HG02678 (cell line): ENCODE data around the gene IZUMO4.

Source experiments
- ATAC-seq: cut with Tn5 transposase; IDR thresholded peaks from one replicate; pipeline ENCODE4 v1.9.1; 2021; ENCODE audit warnings: mild to moderate bottlenecking, moderate library complexity; ENCODE audit not compliant: unreplicated experiment

The IZUMO4 gene

DNA sequence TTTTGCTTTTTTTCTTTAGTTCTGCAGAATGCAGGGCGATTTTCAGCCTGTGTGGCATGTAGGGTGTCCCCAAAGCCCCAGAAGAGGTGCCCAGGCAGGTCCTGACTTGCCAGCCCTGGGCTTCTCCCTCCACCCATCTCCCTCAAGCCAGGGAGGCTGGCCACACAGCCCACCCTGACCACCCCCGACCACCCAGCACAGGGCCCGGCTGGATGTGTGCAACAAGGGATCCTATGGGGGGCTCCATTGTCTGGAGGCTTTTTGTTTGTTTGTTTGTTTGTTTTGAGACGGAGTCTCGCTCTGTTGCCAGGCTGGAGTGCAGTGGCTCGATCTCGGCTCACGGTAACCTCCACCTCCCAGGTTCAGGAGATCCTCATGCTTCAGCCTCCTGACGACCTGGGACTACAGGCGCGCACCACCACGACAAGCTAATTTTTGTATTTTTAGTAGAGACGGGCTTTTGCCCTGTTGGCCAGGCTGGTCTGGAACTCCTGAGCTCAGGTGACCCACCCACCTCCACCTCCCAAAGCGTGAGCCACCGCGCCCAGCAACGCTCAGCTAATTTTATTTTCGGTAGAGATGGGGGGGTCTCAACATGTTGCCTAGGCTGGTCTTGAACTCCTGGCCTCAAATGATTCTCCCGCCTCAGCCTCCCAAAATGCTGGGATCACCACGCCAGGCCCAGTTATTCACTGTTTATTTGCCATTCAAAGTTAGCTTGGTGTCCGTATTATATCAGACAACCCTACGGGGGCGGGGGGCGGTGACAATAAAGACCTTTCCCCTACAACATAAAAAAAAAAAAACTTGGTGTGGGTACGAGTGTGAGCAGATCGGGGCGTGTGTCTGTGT lies 37.9 kb upstream of the IZUMO4 start:
- ATAC-seq: no peak

GRCh38 chr19:2059422-2060201 lies 37.1 kb upstream of the IZUMO4 start:
- ATAC-seq: no peak

DNA sequence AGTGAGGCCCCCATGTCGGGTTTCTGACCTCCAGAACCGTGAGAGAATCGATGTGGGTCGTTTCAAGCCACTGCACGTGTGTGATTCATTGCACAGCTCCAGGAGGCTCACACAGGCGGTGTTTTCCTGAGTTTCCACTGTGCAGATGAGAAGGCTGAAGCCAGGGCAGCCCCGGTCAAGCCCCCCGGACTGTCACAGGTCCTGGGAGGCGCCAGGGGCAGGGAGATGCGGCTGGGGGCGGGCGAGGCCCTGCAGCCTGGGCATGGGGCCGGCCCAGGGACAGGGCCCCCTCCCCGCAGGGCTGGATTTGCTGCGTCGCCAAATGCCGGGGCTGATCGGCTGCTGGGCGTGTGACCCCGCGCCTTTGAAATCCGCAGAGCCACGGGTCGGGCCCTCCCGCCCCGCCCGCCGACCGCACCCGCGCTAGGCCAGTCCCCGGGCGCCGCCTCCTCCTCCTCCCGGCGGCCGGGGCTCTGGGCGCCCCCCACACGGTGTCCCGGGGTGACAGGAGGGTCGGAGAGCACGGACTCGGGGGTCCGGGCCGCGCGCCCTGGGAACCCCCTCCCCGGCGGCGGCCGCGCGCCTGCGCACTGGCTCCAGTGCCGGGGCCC lies 35.7 kb upstream of the IZUMO4 start:
- ATAC-seq: peak; percentile 23

DNA sequence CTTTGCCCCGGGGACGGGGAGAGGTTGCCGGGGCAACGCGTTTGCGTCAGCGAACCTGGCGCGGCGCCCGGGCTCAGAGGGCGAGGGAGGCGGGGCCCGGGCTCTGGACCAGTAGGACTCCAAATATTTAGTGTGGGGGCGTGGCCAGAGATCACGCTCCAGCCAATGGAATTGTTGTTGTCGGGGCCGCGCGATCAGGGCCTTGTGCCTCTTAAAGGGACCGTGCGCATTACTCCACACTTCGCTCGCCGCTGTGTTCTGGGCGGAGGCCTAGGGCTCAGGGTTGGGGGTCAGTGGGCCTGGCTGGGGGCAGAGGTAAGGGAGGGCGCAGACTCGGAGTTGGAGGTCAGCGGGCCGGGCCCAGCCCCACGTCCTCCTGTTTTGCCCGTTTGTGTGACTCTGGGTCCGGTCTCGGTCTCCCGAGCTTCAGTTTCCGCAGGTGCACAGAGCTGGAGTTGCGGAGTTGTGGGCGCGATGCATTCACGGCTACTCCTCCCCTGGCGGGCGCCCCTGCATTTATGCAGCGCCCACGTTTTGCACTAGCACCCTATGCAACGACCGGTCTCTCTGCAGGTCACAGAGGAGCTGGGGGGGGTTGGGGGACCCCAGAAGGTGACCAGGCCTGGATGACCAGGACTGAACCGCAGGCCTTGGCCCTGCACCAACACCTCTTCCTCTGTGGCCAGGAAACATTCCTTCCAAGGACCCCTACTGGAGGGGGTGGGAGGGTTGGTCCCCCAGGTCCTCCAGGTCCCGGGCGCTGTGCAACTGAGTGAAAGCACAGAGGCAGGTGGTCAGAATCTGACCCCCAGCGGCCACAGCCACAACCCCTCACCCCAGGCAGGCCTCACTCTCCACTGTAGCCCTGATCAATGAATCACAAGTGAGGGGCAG lies 35.0 kb upstream of the IZUMO4 start:
- peak; percentile 83 for ATAC-seq

- ATAC-seq: no peak
These were observed 34.4 kb upstream of the IZUMO4 start for GRCh38 chr19:2062389-2062729.

DNA sequence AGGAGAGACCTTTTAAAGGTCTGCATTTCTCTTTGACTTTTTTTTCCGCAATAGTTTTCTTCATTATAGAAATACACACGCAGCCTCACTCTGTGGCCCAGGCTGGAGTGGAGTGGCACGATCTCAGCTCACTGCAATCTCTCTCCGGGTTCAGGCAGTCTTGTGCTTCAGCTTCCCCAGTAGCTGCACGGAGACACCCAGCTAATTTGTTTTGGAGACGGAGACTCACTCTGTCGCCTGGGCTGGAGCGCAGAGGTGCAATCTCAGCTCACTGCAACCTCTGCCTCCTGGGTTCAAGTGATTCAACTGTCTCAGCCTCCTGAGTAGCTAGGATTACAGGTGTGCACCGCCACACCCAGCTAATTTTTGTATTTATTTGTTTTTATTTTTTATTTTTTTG lies 33.9 kb upstream of the IZUMO4 start:
- ATAC-seq: no peak

DNA sequence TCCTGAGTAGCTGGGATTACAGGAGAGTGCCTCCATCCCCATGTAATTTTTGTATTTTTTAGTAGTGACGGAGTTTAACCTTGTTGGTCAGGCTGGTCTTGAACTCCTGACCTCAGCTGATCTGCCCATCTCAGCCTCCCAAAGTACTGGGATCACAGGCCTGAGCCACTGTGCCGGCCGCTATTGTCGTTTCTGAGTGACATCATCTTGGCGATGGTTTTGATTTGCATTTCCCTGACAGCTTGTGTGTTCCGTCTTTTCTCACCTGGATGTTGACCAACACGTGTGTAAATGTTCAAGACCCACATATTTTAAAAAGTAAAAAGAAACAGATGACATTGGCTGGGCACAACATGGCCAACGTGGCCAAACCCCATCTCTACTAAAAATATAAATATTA lies 32.9 kb upstream of the IZUMO4 start:
- ATAC-seq: no peak

DNA sequence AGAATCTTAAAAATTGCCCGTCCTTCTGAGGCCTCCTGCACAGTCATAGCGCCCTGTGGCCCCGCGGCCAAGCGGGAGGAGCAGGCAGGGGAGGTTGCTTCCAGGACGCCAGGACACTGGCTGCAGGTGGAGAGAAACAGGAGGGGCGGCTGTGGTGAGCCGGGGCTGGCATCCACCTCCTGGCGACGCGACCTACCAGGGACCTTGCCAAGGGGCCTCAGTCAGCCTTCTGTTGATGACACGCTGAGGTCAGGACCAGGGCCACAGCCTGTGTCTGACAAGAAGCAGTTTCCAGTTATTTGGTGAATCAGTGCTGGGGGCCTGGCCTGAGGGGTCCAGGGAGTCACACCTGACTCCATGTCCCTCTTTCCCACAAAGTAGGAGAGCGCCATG lies 32.3 kb upstream of the IZUMO4 start:
- ATAC-seq: no peak

DNA sequence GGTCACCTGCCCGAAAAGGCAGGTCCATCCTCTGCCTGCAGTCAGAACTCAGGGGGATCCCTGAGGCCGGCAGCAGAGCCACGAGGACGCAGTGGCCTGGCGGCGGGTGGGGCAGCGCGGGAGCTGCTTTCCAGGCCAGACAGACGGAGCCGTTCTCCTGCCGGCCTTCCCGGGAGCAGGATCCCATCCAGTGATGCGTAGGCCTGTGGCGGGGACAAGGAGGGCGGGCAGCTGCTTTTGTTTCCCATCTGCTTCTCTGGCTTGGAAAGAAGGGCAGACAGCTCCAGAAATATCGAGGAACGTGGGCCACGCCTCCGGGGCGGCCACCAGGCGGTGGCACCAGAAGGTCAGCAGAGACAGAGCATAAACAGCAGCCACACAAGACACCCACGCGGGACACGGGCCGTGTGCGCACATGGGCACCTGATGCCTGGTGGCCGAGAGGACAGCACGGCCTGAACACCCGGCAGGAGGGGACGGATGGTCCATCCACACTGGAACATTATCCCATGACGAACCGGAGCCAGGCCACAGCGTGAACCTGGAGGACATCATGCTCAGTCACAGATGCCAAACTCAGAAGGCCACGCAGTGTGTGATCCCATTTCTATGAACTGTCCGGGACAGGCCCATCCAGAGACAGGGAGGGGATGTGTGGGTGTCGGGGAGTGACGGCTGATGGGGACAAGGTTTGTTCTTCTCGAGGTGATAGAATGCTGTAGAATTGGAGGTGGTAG lies 31.8 kb upstream of the IZUMO4 start:
- ATAC-seq: no peak

GRCh38 chr19:2070436-2070827 lies 26.3 kb upstream of the IZUMO4 start:
- ATAC-seq: no peak

DNA sequence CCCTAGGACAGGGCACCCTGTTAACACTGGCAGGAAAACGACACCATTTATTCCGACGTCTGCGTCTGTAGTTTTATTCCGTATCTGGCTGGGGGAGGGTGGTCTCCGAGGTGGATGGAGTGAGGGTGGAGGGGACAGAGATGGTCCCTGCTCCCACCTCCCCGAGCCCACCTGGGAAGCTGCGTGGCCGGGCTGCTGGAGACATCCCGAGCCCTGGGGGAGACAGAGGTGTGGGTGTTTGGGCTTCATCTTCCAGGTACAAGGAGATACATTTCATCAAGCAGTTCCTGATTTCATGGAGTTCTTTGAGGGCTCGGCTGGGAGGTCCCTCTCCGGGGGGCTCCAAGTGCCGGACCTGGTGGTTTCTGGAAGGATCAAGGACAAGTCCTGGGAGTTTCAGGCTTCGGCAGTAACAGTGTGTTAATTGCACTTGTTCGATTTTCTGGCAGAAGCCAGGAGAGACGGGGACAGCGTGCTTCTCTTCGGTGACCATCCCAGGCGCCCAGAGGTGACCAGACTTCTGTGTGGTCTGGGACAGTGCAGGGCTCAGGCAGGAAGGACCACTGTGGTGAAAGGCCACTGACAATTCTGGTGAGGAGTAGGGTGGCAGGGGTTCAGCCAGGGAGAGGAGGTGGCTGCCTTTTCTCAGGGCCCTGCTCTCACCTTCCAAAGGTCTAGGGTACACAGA lies 25.6 kb upstream of the IZUMO4 start:
- ATAC-seq: no peak

GRCh38 chr19:2072757-2073551 lies 23.8 kb upstream of the IZUMO4 start:
- no peak for ATAC-seq

GRCh38 chr19:2076526-2076944 lies 20.2 kb upstream of the IZUMO4 start:
- no peak for ATAC-seq

DNA sequence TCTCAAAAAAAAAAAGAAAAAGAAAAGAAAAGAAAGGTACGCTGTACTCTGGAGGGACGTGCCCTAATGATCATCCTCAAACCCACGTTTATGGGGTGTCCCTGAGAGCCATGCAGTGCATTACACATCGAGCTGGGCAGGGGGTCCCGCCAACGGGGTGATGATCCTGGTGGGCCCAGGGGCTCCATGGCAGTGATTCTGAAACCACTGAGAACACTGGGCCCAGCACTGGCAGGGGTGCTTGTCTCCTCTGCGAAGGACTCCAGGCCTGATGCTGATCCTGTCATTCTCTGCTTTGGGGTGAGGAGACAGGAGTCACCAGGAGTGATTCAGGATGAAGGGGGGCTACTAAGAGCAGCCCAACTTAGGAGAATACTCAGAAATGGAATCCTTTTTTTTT lies 19.3 kb upstream of the IZUMO4 start:
- ATAC-seq: no peak

- no peak for ATAC-seq
These were observed 18.7 kb upstream of the IZUMO4 start for GRCh38 chr19:2077833-2078619.

GRCh38 chr19:2079076-2079864 lies 17.4 kb upstream of the IZUMO4 start:
- no peak for ATAC-seq

DNA sequence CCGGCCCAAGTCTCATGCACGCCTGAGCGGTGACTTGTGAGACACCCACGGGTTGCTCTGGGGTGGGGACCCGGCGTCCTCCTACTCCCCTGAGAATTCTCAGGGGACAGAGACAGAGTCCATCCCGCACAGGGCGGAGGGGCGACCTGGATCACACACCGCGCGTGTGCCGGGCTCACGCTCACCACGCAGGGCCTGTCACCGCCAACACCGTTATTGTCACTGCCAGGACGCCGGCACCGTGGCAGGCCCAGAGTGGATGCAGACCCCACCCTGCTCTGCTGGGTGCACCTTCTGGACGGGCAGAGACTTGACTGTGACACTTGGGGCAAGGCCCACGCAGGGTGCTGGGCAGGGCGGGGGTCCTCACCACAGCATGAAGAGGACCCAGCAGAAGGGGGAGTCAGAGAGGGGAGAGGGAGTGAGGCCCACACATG lies 16.8 kb upstream of the IZUMO4 start:
- ATAC-seq: no peak
